HEK293T (cell line): ENCODE measurements around the gene ACSF3.

Source experiments
- ARNT ChIP-seq: fragments of 450-650 bp; IDR thresholded peaks from 2 replicates; pipeline ENCODE4 v1.6.1; 2017; ENCODE audit warnings: mild to moderate bottlenecking
- ELF4 ChIP-seq: fragments of 450-650 bp; IDR thresholded peaks from 2 replicates; pipeline ENCODE4 v1.6.1; 2017; ENCODE audit warnings: antibody characterized with exemption
- FOXM1 ChIP-seq: fragments of 450-650 bp; IDR thresholded peaks from 2 replicates; pipeline ENCODE4 v1.6.1; 2017; ENCODE audit warnings: mild to moderate bottlenecking, borderline replicate concordance
- HDGF ChIP-seq: fragments of 450-650 bp; IDR thresholded peaks from 2 replicates; pipeline ENCODE4 v1.6.1; 2017; ENCODE audit warnings: antibody characterized with exemption, borderline replicate concordance
- LEF1 ChIP-seq: fragments of 450-650 bp; IDR thresholded peaks from 2 replicates; pipeline ENCODE4 v1.6.1; 2017; ENCODE audit warnings: mild to moderate bottlenecking, borderline replicate concordance
- SP1 ChIP-seq: fragments of 450-650 bp; IDR thresholded peaks from 2 replicates; pipeline ENCODE4 v1.6.1; 2017

DNA sequence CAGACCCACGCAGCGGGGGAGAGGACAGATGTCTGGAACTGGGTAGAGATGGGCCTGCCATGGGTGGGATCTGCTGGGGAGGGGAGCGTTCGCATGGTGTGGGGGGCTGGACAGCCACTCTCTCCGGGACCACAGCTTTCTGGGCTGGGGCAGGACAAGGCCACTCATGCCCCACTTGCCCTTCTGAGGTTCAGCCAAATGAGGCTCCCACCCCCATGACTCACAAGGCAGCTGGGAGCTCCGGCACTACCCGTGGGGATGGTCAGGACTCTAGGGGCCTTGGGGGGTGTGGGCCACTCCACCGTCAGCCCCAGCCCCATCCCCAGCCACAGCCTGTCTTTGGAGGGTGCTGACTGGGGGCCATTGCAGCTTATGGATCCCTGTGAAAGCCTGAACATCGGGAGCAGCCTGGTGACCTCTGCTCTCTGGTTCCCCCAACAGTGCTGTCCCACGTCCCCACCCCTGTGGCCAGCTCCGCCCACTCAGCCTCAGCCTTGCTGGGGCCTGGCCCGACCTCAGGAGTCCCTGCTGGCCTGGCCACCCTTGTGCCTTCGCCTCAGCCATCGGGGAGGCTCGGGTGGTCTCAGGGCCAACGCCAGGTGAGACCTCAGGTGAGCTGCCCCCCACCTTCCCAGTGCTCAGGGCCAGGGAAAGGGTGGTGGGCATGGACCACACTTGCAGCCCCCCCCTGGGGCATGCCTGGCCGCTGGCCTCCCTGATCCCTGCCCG is 73.2 kb downstream of the ACSF3 start:
- TF ChIP-seq SP1 (no peak), ELF4 (no peak), ARNT (no peak), LEF1 (no peak), HDGF (no peak), FOXM1 (no peak)
